Inferior parietal cortex (tissue), 1 donor: ENCODE data around the gene THAP3.

ENCODE experiments used
- DNase-seq: peaks from one replicate; pipeline ENCODE4 v3.0.0-alpha.2; 2016; ENCODE audit errors: extremely low spot score

THAP3 gene

DNA sequence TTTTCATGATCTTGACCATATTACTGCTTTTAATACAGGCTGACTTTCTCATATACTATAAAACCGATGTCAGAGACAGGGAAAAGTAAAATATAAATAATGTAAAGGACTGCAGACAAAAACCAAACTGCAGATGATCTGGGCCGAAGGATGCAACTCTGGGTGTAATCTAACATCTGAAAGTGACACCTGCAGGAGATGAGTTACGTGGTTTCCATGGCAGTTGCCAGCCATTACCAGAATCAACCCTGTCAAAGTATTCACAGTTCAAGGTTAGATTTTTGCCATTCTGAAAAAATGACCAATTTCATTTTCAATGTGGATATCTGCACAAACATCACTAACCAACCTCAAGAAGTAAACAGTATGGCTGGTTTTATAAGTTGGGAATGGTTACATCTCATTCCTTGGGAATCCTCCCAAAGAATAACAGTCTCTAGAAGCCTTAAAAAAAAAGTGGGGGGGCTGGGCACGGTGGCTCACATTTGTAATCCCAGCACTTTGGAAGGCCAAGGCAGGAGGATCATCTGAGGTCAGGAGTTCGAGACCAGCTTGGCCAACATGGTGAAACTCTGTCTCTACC is 49.2 kb downstream of the THAP3 start:
- DNase-seq: no peak

DNA sequence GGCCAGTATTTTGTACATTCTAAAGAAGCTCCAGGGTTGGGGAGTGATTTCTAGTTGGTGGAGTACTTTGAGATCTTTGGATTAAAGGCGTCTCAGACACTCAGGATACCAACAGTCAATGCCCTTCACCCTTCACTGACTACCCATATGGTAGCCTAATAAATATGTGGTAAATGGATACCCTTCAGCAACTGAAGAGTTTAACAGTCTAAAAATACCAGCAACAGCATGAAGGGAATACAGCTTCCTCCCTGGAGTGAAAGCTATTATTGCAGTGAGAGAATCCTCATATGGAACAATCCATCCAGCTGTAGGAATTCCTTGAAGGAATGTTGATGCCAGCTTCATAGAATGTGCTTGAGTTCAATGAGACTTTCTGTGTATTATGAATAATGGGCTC is 50.1 kb downstream of the THAP3 start:
- DNase-seq: no peak

DNA sequence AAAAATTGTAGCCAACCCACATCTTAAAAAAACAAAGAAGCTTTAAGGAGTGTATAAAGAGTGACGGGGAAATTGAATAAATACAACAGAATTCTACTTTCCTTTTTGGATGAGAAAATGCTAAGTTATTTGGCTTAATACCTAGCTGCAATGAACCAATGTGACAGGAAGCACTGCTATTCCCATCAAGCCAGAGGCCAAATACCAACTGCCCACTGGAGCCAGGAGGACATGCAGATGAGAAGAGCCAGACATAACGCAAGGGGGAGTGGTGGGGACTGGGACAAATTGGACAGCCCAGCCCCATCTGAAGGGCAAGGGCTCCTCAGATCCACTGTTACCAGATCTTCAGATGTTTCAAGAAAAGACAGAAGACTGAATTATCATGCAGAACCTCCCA is 51.3 kb downstream of the THAP3 start:
- no peak for DNase-seq
